ENCODE results near the gene PTPN4.
"Not testable (repeated sequence)": the region's sequence is repeated elsewhere in the genome, so short reads cannot be mapped to it uniquely, and the experiment has no call there.

Gene PTPN4

DNA sequence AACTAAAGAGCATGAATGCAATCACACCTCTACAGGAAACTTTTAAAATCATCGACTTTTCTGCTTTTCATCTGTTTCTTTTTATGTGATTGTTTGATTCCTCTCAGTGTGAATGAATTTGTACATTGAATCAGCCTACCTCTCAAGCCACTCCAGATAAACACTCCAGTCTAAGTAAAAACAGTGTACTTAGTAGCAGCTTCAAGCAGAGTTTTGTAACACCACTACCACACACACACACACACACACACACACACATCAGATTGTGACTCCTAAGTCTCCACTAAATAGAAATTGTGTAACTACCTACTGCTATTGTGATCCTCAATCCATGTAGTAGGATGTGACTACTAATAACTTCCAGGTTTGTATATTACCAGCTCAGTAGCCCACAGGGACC is 187.8 kb downstream of the PTPN4 start:
- DNase-seq (ENCODE audit: low spot score): no peak

DNA sequence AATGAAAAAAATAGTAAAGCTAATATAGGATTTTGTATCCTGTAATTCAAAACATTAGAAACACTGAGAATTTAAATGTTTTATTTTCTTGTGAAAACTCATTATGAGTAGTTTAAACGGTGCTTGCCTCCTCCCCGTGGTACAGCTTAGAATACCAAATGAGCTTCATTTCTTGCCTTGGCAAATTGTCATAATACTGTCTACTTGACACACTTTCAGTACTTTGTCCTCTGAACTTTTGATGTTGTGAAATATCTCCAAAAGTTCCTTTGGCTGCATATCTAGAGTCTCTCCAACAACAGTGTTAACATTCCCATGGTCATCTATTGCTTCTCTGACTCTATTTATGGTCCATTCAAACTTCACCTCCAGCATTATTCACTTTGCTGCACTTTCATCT is 191.2 kb downstream of the PTPN4 start:
- no peak for DNase-seq (ENCODE audit: low spot score)

DNA sequence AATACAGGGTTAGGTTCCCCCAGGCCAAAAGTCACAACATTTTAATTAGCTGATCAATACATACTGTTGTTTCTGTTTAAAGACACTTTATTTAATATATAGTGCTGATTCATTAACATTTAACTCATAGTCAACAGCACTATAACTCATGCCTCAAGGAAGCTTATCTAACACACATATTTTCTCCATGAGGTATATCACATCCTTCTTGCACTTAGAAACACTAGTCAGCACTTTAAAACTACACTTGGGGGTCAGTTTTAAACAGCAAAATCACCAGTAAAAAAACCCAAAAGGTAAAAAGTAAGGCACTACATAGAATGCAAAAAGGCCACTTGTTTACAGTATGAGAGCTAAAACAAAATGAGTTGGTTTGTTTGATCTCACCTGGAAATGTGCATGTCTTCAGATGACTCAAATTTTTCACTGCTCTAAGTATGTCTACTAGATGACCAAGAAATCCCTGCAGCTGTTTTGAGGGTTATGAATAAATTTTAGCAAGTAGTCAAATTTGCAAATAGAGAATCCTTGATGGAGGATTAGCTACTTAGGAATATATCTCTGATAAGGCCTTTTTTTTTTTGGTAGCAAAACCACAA is 199.0 kb downstream of the PTPN4 start:
- DNase-seq (ENCODE audit: low spot score): no peak

DNA sequence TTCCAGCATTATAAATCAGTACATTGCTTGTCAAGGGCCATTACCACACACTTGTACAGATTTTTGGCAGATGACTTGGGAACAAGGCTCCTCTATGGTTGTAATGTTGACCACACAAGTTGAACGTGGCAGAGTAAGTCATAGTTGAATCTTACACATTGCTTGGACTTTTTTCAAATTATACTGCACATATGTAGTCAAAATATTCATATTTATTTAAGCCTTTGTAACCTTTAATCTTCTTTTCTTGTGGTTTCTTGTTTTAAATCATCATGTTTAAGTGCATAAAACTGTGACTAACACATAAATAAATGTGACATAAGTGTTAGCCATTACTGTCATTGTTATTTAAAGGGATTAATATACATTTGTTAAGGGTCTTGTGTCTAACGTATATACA is 201.1 kb downstream of the PTPN4 start:
- DNase-seq (ENCODE audit: low spot score): no peak

DNA sequence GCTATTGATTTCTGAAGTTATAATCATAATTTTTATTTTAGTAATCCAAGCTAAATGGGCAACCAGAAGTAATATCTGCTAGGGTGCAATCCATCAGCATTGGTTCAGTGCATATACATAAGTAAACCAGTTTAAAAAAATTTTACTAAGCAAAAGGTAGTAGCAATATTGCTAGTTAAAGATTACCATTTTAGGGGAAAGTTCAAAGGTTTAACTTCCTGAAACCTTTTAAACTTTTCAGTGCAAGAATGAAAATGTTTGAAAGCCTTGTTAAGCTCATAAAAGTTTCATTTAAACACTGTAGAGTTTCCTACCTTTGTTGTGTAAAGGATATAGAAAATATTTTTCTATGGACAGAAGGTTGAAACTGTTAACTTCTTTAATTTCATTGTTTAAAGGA is 222.2 kb downstream of the PTPN4 start:
- no peak for DNase-seq (ENCODE audit: low spot score)

DNA sequence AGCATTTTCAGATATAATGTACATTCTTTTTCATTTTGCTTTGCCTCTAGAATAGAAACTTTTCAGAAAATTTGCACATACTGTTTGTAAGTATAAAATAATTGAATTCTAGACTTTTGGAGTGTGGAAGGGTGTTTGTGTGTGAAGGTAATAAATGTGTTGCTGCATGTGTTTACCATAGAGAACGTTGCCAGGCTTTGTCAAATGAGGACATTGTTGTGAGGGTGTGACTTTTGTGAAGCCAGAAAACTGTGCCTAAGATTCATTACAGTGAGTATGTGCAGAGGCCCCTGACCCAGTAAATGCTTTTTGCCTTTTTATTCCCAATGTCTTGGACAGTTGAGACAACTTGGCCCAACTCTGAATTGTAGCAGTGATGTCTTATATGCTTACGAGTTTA is 222.8 kb downstream of the PTPN4 start:
- DNase-seq (ENCODE audit: low spot score): no peak

DNA sequence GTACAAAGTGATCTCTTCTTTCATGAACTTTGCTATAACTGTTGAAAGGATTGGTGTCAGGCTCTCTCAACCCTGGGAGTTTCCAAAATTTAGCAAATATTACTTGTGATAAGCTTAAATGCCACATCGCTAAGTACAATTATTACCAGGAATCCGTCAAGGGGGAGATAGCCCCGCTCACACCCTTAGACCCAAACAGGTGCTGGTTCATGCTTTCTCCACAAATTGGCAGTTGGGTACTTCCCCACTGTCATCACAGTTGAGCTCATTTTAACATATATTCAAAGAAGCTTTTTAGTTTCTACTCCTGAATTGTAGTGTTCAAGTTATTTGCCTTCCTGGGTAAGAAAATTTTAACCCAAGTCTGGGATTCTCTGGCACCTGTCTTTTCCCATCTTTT is 223.4 kb downstream of the PTPN4 start:
- no peak for DNase-seq (ENCODE audit: low spot score)

DNA sequence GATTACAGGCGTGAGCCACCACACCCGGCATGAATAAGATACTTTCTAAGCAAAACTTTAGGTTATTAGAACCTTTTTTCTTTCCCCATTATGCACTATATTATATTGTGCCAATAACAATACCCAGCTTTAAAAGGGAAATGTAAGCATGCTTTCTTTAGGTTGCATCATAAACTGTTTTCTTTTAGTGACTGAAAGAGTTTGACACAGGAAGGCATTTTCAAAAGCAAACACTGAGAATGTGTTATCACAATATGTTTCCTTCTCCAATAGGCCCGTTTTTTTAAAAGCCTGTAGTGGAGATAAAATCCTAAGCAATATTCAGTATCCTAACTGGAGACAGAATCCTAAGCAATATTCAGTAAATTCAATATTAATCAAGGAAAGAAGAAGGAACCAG is 236.4 kb downstream of the PTPN4 start:
- DNase-seq (ENCODE audit: low spot score): no peak

DNA sequence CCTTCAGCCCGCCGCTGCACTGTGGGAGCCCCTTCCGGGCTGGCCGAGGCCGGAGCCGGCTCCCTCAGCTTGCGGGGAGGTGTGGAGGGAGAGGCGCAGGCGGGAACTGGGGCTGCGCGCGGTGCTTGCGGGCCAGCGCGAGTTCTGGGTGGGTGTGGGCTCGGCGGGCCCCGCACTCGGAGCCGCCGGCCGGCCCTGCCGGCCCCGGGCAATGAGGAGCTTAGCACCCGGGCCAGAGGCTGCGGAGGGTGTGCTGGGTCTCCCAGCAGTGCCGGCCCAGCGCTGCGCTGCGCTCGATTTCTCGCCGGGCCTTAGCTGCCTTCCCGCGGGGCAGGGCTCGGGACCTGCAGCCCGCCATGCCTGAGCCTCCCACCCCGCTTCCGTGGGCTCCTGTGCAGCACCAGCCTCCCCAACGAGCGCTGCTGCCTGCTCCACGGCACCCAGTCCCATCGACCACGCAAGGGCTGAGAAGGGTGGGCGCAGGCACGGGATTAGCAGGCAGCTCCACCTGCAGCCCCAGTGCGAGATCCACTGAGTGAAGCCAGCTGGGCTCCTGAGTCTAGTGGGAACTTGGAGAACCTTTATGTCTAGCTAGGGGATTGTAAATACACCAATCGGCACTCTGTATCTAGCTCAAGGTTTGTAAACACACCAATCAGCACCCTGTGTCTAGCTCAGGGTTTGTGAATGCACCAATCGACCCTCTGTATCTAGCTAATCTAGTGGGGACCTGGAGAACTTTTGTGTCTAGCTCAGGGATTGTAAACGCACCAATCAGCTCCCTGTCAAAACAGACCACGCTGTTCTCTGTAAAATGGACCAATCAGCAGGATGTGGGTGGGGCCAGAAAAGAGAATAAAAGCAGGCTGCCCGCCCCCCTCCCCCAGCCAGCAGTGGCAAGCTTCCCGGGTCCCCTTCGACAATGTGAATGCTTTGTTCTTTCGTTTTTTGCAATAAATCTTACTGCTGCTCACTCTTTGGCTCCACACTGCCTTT is 237.5 kb downstream of the PTPN4 start:
- not testable (repeated sequence) for DNase-seq (ENCODE audit: low spot score)

DNA sequence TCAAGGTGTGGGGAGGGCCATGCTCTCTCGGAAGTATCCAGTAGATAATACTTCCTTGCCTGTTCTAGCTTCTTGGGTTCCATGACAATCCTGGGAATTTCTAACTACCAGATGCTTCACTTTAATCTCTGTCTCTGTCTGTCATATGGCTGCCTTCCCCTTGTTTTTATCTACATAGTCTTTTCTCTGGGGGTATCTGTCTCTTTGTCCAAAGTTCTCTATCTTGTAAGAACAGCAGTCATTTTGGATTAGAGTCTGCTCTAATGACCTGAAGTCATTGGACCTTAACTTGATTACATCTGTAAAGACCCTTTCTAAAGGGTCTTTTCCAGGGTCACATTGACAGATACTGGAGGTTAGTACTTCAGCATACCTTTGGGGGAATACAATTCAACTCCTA is 241.7 kb downstream of the PTPN4 start:
- no peak for DNase-seq (ENCODE audit: low spot score)

DNA sequence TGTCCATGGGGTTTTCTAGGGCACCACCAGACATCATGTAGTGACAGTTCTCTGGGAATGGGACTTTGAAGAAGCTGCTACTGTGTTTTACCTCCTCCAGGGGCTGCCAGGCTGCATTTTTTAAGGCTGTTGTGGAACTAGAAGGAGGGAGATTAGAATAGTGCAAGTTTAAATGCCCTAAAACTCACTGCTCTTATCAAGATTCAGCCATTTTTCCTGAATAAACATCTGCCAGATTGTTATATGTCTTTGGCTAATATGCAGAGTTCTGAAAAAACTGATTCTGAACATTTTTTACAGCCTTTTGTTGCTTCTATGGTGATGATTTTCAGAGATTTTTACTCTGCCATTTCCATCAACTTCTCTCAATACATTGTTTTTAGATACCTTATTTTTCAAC is 244.5 kb downstream of the PTPN4 start:
- DNase-seq (ENCODE audit: low spot score): no peak

DNA sequence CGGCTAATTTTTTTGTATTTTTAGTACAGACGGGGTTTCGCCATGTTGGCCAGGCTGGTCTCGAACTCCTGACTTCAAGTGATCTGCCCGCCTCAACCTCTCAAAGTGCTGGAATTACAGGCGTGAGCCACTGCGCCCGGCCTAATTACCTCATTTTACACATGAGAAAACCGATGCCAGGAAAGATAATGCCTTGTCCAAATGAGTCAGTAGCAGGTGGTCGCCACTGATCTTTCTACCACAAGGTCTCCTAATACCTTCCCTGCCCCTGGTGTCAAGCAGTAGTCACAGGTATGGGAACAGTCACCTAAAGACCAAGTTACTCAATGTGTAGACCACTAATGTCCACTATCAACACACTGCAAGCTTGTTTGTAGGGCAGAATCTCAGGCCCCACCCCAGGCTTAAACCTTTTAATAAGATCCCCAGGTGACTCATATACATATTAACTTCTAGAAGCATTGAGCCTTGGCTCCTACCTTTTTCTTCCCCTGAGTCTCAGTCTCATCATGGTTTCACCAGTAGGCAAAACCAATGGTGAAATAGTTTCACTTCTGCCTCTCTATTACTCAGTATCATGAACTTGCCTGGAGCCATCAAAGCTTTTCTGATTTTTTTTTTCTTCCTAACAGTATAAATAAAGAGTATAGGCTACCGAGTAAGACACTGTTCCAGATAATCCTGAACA is 246.3 kb downstream of the PTPN4 start:
- DNase-seq (ENCODE audit: low spot score): no peak

DNA sequence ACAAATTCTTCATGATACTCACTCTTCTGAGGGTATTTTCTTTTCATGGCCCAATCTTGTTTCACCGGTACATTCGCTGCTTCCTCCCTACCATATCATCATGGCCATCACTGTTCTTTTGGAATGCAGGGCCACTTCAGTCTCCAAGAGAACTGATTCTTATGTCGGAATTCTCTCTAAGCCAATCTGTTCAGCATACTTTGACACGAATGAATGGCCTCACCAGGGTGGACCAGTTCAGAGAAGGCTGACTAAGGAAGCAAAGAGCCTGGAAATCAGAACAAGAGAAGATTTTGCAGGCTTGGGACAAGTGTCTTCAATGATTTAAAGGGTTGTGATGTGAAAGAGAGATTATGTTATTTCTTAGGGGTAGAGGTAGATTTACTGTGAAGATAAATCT is 248.1 kb downstream of the PTPN4 start:
- no peak for DNase-seq (ENCODE audit: low spot score)

DNA sequence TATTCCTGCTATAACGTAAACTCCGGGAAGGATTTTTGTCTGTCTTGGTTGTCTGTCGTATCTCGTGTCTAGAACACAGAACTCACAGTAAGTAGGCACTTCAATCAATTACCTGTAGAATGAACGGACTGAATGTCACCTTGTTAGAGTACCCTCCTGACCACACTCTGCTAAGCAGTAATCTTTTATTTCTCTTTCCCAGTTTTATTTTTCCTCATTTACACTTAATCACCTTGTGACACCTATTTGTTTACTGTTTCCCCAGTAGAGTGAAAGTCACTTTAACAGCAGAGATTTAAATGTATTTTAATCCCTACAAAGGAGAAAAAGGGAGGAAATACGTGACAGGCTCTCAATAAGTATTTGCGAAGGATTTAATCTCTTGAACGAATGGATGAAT is 252.6 kb downstream of the PTPN4 start:
- DNase-seq (ENCODE audit: low spot score): no peak

DNA sequence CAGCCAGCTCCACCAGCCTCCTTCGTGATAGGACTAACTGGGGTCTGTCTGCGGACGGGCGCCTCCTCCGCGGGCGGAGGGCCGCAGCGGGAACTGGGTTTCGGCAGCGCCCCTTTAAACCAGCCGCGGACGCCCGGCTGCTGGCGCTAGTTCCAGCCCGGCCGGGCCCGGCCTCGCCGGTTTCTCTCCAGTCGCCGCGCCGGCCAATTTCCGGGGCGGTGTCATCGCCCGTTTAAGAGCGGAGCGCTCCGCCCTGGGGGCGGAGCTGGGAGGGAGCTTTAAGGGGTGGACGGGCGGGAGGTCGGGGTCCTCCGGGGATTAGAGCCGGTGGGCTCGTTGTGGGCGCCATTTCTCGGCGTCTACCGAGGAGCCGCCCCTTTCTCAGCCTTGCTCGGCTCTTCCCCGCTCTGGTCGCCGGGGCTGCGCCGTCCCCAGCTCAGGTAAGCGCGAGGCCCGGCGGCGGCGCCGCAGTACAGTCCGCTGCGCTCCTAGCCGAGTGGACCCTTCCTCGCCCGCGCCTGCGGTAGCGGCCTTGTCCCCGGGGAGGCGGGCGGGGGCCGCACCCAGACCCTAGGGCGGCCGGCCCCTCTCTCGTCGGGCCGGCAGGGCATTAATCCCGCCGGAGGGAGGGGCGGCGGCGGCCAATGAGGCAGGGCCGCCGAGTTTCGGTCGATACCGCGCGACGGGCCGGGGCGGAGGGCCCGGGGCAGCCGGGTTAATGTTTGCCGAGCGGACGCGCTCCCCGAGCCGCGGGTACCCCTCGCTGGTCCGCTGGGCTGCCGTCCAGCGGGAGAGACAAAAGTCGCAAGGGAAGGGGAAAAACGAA is 253.3 kb downstream of the PTPN4 start, which contains the start of gene EPB41L5:
Gene EPB41L5, plus strand, starts transcription at position 307 of the 826 bp plus-strand sequence. CDS start 6,008 bp downstream, outside the sequence.
- DNase-seq (ENCODE audit: low spot score): peak; percentile 91

DNA sequence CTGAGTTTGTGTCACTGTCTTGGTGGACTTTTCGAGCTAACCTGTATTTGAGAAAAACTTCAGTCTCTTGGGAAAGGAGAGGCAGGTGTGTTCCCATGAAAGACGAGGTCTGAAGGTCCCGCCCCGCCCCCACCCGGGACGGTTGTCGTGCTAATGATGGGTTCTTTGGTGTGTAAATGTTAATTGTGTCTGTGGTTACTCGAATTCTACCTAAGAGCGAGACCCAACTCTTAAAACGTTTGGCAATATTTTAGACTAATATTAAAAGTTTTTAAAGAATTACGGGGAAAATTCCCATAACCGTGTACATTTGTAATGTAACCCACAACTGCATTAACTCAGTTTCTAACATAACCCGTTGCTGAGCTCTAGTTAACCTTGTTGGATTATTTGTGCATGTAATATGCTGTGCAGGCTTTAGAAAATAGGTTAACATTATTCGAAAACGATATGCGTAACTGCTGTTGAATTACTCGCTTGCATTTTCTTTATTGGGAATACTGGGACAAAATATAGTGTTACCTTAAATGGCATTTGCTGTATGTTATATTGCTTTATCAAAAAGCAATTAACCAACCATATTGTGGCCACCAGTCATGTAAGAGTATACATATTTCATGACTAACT is 254.0 kb downstream of the PTPN4 start:
- DNase-seq (ENCODE audit: low spot score): no peak

DNA sequence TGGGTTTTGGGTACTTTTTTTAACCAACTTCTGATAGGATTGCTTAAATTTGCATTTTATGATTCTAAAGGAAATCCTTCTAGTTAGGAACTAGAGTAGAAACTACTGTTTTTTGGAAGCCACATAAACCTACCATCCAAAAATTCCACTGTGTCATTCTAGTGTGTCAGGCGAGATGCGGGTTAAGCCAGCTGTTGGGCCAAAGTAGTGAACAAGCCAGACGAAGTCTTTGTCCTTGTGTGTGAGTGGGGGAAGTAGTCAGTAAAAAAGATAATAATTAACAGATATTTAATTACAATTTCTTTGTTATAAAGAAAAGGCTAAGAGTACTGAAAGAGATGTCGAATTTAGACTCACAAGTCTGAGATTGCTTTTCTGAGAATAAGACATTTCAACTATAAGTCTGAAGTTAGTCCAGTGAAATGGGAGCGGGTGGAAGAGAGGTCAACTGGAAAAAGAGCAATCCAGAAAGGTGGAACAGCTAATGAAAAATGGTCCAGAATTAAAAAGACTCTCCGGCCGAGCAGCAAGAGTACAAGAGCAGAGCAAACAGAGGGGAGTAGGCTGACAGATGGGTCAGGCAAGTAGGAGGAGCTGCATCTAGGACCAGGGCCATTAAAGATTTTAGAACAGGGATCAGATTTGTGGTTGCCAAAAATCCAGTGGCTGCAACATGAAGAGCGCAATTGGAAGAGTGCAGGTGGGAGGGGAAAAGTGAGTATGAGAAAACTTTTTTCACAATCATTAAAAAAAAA is 254.7 kb downstream of the PTPN4 start:
- DNase-seq (ENCODE audit: low spot score): no peak

DNA sequence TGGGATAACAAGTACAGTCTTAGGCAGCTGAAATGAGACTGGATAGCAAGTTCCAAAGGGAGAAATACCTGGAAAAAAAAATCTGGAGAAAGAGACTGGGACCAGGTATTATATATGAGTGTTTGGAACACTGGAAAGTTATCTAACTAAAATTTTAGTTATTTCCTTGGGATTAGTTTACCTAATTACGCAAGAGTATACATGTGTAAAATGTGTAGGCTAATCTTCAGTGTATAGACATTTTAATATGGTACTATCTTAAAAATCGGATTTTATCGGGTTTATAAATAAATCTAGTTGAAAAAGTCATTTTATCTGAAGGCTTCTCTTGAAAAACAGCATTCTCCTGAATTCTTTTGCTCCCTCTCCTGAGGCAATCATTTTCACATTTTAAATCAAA is 257.1 kb downstream of the PTPN4 start:
- no peak for DNase-seq (ENCODE audit: low spot score)

DNA sequence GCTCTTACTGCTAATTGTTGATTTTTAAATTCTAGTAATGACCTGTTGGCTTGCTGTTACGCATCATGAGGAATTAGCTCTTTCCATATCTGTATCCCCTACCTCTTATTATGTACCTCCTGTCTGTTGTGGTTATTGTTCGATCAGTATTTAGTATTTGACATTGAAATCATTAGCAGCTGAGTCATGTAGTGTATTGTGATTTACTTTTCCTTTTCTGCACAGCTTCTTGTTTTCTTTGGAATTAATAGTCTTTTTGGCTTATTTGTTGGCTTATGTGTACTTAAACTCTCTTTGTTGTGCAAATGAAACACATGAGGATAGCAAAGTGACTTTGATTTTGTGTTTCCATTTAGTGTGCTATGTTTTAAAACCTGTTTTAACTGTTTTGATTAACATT is 257.5 kb downstream of the PTPN4 start:
- no peak for DNase-seq (ENCODE audit: low spot score)

DNA sequence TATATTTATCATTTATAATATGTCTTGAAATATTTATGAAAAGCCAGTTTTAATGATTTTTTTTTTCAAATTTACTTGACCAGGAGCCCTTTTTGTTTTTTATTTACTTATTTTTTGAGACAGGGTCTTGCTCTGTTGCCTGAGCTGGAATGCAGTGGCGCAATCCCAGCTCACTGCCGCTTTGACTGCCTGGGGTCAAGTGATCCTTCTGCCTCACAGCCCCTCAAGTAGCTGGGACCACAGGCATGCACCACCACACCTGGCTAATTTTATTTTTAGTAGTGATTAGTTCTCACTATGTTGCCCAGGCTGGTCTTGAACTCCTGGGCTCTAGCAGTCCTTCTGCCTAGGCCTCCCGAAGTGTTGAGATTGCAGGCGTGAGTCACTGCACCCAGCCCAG is 258.8 kb downstream of the PTPN4 start:
- no peak for DNase-seq (ENCODE audit: low spot score)

DNA sequence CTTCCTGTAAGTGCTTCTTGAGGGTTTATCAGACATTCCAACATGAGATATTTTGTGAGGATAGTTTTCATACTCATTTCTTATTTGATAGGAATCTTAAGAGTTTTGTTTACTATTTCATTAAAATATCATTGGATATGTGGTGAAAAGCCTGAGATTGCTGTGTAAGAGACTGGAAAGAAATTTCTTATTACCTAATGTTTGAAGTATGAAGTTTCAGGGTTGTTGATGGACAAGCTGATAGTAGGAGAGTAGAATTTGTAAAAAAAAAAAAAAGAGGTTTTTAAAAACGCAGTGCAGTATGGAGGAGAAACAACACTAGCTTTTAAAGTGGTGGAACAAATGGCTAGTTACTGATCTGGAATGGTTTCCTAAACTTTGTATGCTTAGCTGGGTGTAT is 260.8 kb downstream of the PTPN4 start:
- DNase-seq (ENCODE audit: low spot score): no peak
